WTC11 (cell line): ENCODE data around the gene TNK2. TPM values are rescaled to one million over a fixed set of nuclear protein-coding genes. Genes with fewer than 3 reads are reported as not detected.

Source experiments
- ATAC-seq: fragments of 200-7000 bp; cut with Tn5 transposase; 2 replicates; pipeline ENCODE4 v1.10.0; 2021; ENCODE audit warnings: mild to moderate bottlenecking, moderate library complexity
- CTCF ChIA-PET: fragments of 300-600 bp; sonication (Branson Sonifier 250); formaldehyde crosslinking; loops from one replicate; lab custom pipeline; 2021; ENCODE audit warnings: antibody characterized with exemption; lab: Charles Lee
- POLR2A ChIA-PET: fragments of 350-600 bp; sonication (Branson Sonifier 250); formaldehyde crosslinking; loops from one replicate; lab custom pipeline; 2021; ENCODE audit warnings: antibody characterized with exemption; lab: Charles Lee
- DNase-seq: peaks from one replicate; pipeline ENCODE4 v3.0.0; 2021; ENCODE audit warnings: low spot score
- H3K27ac Mint-ChIP-seq: 2 replicates; pipeline ENCODE4 v1.8.0; 2021; ENCODE audit warnings: mixed read lengths
- H3K27me3 Mint-ChIP-seq: 2 replicates; pipeline ENCODE4 v1.8.0; 2021; ENCODE audit warnings: low read depth, mild to moderate bottlenecking, moderate library complexity, mixed read lengths
- H3K36me3 Mint-ChIP-seq: 2 replicates; pipeline ENCODE4 v1.8.0; 2021; ENCODE audit warnings: mixed read lengths
- H3K4me1 Mint-ChIP-seq: 2 replicates; pipeline ENCODE4 v1.8.0; 2022; ENCODE audit warnings: mixed read lengths
- H3K4me3 Mint-ChIP-seq: 2 replicates; pipeline ENCODE4 v1.8.0; 2021; ENCODE audit warnings: mild to moderate bottlenecking, moderate library complexity, mixed read lengths
- H3K9me3 Mint-ChIP-seq: 2 replicates; pipeline ENCODE4 v1.8.0; 2021; ENCODE audit warnings: mixed read lengths
- ELF4 ChIP-seq: sonication (generic); formaldehyde crosslinking; IDR thresholded peaks from 2 replicates; pipeline ENCODE4 v1.8.1; 2022; ENCODE audit warnings: low read depth, mild to moderate bottlenecking, moderate library complexity, missing genetic modification reagents
- FOXP1 ChIP-seq: sonication (generic); formaldehyde crosslinking; IDR thresholded peaks from 2 replicates; pipeline ENCODE4 v1.8.0; 2022; ENCODE audit warnings: missing genetic modification reagents, mild to moderate bottlenecking, moderate library complexity, borderline replicate concordance
- JUN ChIP-seq: sonication (generic); formaldehyde crosslinking; IDR thresholded peaks from 2 replicates; pipeline ENCODE4 v1.8.0; 2023; ENCODE audit warnings: mild to moderate bottlenecking, missing genetic modification reagents
- KAT7 ChIP-seq: sonication (generic); formaldehyde crosslinking; IDR thresholded peaks from 2 replicates; pipeline ENCODE4 v1.8.1; 2023; ENCODE audit warnings: missing genetic modification reagents, mild to moderate bottlenecking, borderline replicate concordance
- NFYB ChIP-seq: sonication (generic); formaldehyde crosslinking; conservative IDR thresholded peaks from 2 replicates; pipeline ENCODE4 v1.8.0; 2022; ENCODE audit warnings: low read depth, missing genetic modification reagents
- NR1H2 ChIP-seq: sonication (generic); formaldehyde crosslinking; IDR thresholded peaks from 2 replicates; pipeline ENCODE4 v1.9.0; 2021; ENCODE audit warnings: mild to moderate bottlenecking, moderate library complexity, missing genetic modification reagents
- SP1 ChIP-seq: sonication (generic); formaldehyde crosslinking; conservative IDR thresholded peaks from 2 replicates; pipeline ENCODE4 v1.8.1; 2022; ENCODE audit warnings: missing genetic modification reagents
- TEAD1 ChIP-seq: sonication (generic); formaldehyde crosslinking; IDR thresholded peaks from 2 replicates; pipeline ENCODE4 v1.8.0; 2022; ENCODE audit warnings: mild to moderate bottlenecking, missing genetic modification reagents
- ZBTB21 ChIP-seq: sonication (generic); formaldehyde crosslinking; IDR thresholded peaks from 2 replicates; pipeline ENCODE4 v1.8.1; 2023; ENCODE audit warnings: mild to moderate bottlenecking, missing genetic modification reagents, borderline replicate concordance
- ZNF423 ChIP-seq: fragments of 250-450 bp; sonication (Bioruptor Pico); IDR thresholded peaks from 2 replicates; pipeline ENCODE4 v2.1.2; 2022; ENCODE audit warnings: mild to moderate bottlenecking, moderate library complexity
- ZNF671 ChIP-seq: fragments of 250-450 bp; sonication (Bioruptor Pico); IDR thresholded peaks from 2 replicates; pipeline ENCODE4 v1.8.0; 2021; ENCODE audit warnings: mild to moderate bottlenecking
- total RNA-seq: library from RNA; stranded (reverse); gene quantifications from 3 replicates; pipeline ENCODE4 v1.2.3, GENCODE V29; 2021
- TF ChIP-seq, protein P1 (sequence below): fragments of 250-450 bp; sonication (Bioruptor Pico); IDR thresholded peaks from 2 replicates; pipeline ENCODE4 v2.1.2; 2022; ENCODE audit warnings: mild to moderate bottlenecking, moderate library complexity
- TF ChIP-seq, protein P2 (sequence below): sonication (generic); formaldehyde crosslinking; IDR thresholded peaks from 2 replicates; pipeline ENCODE4 v1.8.1; 2023; ENCODE audit warnings: mild to moderate bottlenecking, missing genetic modification reagents
- TF ChIP-seq, protein P3 (sequence below): sonication (generic); formaldehyde crosslinking; IDR thresholded peaks from 2 replicates; pipeline ENCODE4 v1.8.1; 2023; ENCODE audit warnings: mild to moderate bottlenecking, missing genetic modification reagents, moderate library complexity
- TF ChIP-seq, protein P4 (sequence below): sonication (generic); formaldehyde crosslinking; IDR thresholded peaks from 2 replicates; pipeline ENCODE4 v1.8.1; 2022; ENCODE audit warnings: mild to moderate bottlenecking, moderate library complexity, missing genetic modification reagents
- TF ChIP-seq, protein P5 (sequence below): fragments of 250-450 bp; sonication (Bioruptor Pico); conservative IDR thresholded peaks from 2 replicates; pipeline ENCODE4 v1.9.0; 2021; ENCODE audit warnings: mild to moderate bottlenecking
- TF ChIP-seq, protein P6 (sequence below): sonication (generic); formaldehyde crosslinking; IDR thresholded peaks from 2 replicates; pipeline ENCODE4 v1.8.0; 2022; ENCODE audit warnings: mild to moderate bottlenecking, missing genetic modification reagents
- TF ChIP-seq, protein P7 (sequence below): sonication (generic); formaldehyde crosslinking; conservative IDR thresholded peaks from 2 replicates; pipeline ENCODE4 v1.8.1; 2022; ENCODE audit warnings: mild to moderate bottlenecking, missing genetic modification reagents
- TF ChIP-seq, protein P8 (sequence below): fragments of 250-450 bp; sonication (Bioruptor Pico); IDR thresholded peaks from 2 replicates; pipeline ENCODE4 v1.9.0; 2021; ENCODE audit warnings: moderate library complexity, mild to moderate bottlenecking, inconsistent platforms, borderline replicate concordance

TNK2 gene
- total RNA-seq, 1 experiment from 2014 or later, result 58.4 TPM

DNA sequence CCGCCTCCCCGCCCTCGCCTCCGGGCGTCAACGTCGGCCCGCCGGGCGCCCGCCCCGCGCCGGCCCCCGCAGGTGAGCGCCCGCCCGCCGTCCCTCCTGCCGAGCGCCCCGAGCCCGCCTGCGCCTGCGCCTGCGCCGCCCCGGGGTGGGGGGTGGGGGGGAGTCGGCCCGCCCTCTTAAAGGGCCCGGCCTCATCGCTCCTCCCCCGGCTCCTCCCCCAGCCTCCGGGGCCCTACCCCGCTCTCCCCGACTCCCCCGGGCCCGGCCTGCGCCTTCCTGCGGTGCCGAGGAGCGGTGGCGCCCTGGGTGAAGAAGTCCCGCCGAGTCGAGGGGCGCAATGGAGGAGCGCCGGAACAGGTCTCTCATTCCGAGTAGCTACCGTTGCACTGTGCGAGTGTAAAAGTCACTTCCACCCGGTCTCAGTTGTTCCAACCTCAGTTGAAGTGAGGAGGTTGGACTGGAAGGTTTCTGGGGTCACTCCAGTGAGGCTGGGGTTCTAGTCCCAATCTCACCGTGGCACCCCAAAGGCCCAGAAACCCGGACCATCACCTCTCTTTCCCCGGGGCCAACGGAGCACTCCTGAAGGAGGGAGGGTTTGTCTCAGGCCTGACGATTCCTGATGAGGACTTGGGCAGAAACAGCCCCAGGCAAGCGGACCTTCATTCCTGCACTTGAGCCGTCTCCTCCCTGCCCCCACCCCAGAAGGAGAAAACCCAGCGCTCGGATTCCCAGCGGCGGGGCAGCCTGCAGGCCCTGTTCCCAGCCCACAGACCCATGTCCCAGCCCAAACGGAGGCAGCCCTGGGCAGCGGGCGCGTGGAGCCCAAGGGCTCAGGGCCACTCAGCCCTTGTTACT, 1.5 kb upstream of the TNK2 start (continued):
- TF ChIP-seq, protein P1, sequence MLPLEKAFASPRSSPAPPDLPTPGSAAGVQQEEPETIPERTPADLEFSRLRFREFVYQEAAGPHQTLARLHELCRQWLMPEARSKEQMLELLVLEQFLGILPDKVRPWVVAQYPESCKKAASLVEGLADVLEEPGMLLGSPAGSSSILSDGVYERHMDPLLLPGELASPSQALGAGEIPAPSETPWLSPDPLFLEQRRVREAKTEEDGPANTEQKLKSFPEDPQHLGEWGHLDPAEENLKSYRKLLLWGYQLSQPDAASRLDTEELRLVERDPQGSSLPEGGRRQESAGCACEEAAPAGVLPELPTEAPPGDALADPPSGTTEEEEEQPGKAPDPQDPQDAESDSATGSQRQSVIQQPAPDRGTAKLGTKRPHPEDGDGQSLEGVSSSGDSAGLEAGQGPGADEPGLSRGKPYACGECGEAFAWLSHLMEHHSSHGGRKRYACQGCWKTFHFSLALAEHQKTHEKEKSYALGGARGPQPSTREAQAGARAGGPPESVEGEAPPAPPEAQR, result no peak
- TF ChIP-seq FOXP1 (CRISPR knock-in tag) (peak; percentile 46; the same call in 1 of the 2 replicates), ZBTB21 (CRISPR knock-in tag) (no peak), ZNF671 (CRISPR knock-in tag) (no peak), ZNF423 (CRISPR knock-in tag) (peak; percentile 83), ELF4 (CRISPR knock-in tag) (no peak)
- TF ChIP-seq, protein P2, sequence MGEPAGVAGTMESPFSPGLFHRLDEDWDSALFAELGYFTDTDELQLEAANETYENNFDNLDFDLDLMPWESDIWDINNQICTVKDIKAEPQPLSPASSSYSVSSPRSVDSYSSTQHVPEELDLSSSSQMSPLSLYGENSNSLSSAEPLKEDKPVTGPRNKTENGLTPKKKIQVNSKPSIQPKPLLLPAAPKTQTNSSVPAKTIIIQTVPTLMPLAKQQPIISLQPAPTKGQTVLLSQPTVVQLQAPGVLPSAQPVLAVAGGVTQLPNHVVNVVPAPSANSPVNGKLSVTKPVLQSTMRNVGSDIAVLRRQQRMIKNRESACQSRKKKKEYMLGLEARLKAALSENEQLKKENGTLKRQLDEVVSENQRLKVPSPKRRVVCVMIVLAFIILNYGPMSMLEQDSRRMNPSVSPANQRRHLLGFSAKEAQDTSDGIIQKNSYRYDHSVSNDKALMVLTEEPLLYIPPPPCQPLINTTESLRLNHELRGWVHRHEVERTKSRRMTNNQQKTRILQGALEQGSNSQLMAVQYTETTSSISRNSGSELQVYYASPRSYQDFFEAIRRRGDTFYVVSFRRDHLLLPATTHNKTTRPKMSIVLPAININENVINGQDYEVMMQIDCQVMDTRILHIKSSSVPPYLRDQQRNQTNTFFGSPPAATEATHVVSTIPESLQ (CRISPR knock-in tag), result no peak
- TF ChIP-seq, protein P3, sequence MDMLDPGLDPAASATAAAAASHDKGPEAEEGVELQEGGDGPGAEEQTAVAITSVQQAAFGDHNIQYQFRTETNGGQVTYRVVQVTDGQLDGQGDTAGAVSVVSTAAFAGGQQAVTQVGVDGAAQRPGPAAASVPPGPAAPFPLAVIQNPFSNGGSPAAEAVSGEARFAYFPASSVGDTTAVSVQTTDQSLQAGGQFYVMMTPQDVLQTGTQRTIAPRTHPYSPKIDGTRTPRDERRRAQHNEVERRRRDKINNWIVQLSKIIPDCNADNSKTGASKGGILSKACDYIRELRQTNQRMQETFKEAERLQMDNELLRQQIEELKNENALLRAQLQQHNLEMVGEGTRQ (CRISPR knock-in tag), result no peak

DNA sequence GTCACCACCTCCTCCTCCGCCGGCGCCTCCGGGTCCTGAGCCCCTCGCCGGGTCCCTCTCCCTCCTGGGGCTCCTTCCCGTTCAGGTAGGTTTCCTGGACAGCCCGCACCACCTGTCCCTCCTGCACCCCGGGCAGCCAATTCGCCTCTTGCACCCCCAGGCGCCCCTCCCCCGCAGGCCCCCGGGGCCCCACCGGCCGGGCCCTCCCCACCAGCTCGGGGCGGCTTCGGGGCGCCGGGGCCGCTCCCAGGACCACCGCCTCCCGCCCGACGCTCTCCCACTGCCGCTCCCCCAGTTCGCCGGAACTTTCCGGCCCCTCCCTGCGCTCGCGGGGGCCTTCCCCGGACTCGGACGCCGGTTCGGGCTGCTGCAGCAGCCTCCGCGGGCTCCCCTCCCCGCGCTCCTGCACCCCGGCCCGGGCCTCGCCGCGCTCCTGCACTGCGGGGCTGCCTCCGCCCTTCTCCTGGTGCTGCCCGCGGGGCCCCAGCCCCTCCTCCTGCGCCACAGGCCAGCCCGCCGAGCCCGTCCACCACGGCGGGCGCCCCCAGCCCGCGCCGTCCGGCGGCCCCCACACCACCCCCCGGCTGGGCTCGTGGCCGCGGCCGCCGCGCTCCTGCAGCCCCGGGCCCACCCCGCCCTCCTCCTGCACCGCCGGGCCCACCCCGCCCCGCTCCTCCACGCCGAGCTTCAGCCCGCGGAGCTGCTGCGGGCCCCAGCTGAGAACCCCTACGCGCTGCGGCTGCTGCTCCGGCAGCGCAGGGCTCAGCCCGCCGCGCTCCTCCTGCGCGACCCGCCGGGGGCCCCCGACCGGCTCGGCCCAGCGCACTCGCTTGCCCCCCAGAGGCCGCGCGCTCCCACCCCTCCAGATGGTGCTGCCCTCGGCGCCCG, 587 bp upstream of the TNK2 start:
- peak; percentile 21 for ATAC-seq
- H3K9me3 Mint-ChIP-seq, result no peaks in the 10 kb centered on the region
- DNase-seq, result peak; percentile 44
- TF ChIP-seq SP1 (CRISPR knock-in tag) (0 out of 2 replicates have a peak, but pooled peaks have one; percentile 9), ELF4 (CRISPR knock-in tag) (no peak), NR1H2 (no peak), KAT7 (CRISPR knock-in tag) (0 out of 2 replicates have a peak, but pooled peaks have one; percentile 25), NFYB (CRISPR knock-in tag) (no peak), JUN (CRISPR knock-in tag) (no peak), ZNF671 (CRISPR knock-in tag) (no peak), TEAD1 (CRISPR knock-in tag) (no peak)
- TF ChIP-seq, protein P4, sequence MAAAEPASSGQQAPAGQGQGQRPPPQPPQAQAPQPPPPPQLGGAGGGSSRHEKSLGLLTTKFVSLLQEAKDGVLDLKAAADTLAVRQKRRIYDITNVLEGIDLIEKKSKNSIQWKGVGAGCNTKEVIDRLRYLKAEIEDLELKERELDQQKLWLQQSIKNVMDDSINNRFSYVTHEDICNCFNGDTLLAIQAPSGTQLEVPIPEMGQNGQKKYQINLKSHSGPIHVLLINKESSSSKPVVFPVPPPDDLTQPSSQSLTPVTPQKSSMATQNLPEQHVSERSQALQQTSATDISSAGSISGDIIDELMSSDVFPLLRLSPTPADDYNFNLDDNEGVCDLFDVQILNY (CRISPR knock-in tag), result peak; percentile 6; the same call in 1 of the 2 replicates
- TF ChIP-seq, protein P5, sequence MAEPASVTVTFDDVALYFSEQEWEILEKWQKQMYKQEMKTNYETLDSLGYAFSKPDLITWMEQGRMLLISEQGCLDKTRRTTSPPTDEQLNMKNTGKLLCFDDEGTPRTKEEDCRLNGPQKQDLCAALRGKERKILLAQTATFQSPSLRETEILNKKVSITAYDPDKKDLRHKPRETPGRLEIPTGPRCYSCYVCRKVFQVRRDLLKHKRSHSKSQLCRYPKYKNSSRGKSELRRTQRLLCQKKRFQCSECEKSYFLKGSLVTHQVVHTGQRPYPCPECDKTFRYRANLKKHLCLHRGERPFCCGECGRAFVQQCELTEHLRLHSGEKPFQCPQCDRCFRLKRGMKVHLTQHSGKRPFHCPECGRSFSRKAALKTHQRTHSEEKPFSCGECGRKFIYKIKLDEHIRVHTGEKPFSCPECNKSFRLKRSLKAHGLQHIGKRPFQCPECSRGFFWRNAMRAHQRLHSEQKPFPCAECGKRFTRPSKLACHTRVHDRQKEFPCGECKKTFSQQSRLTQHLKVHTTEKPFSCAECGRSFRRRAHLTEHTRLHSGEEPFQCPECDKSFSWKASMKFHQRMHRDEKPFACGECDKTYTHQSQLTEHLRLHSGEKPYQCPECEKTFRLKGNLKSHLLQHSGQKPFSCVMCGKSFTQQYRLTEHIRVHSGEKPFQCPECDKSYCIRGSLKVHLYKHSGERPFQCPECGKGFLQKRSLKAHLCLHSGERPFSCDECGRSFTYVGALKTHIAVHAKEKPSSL, result no peak
- TF ChIP-seq, protein P6, sequence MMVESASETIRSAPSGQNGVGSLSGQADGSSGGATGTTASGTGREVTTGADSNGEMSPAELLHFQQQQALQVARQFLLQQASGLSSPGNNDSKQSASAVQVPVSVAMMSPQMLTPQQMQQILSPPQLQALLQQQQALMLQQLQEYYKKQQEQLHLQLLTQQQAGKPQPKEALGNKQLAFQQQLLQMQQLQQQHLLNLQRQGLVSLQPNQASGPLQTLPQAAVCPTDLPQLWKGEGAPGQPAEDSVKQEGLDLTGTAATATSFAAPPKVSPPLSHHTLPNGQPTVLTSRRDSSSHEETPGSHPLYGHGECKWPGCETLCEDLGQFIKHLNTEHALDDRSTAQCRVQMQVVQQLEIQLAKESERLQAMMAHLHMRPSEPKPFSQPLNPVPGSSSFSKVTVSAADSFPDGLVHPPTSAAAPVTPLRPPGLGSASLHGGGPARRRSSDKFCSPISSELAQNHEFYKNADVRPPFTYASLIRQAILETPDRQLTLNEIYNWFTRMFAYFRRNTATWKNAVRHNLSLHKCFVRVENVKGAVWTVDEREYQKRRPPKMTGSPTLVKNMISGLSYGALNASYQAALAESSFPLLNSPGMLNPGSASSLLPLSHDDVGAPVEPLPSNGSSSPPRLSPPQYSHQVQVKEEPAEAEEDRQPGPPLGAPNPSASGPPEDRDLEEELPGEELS (CRISPR knock-in tag), result no peak
- TF ChIP-seq, protein P7, sequence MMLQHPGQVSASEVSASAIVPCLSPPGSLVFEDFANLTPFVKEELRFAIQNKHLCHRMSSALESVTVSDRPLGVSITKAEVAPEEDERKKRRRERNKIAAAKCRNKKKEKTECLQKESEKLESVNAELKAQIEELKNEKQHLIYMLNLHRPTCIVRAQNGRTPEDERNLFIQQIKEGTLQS (CRISPR knock-in tag), result no peak
- TF ChIP-seq, protein P8, sequence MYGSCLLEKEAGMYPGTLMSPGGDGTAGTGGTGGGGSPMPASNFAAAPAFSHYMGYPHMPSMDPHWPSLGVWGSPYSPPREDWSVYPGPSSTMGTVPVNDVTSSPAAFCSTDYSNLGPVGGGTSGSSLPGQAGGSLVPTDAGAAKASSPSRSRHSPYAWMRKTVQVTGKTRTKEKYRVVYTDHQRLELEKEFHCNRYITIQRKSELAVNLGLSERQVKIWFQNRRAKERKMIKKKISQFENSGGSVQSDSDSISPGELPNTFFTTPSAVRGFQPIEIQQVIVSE (CRISPR knock-in tag), result no peak
- peaks cover 37% of the 10 kb centered on the region for H3K4me1 Mint-ChIP-seq
- no peak overlapping the region for H3K27ac Mint-ChIP-seq
- POLR2A ChIA-PET, result no interaction called here
- H3K36me3 Mint-ChIP-seq, result no peaks in the 10 kb centered on the region
- peak overlapping the region; percentile 81 for H3K4me3 Mint-ChIP-seq
- peaks cover 9% of the 10 kb centered on the region; the same call in 1 of the 2 replicates for H3K27me3 Mint-ChIP-seq
- CTCF ChIA-PET, result interaction anchor here (0.6 to 4.0 kb wide), 10 partner anchors 11 to 161 kb away, joined by 3 to 76 read pairs (median 4); no protein-coding TSS in a partner anchor
